Lung (tissue), 12 donors: ENCODE measurements around the gene CPED1. TPM values are rescaled to one million over a fixed set of nuclear protein-coding genes. Genes with fewer than 3 reads are reported as not detected.

Experiments used
- ATAC-seq: fragments of 200-7000 bp; cut with Tn5 transposase; one replicate; pipeline ENCODE4 v1.9.1; 2020; ENCODE audit warnings: moderate number of reproducible peaks; ENCODE audit not compliant: insufficient read depth, low FRiP score
- DNase-seq, 3 donors: peaks; one replicate each; pipeline ENCODE4 v3.0.0-alpha.2; 2013 to 2017
- H3K27ac ChIP-seq, 2 donors: one replicate each; pipeline ENCODE4 v1.5.1; 2013; ENCODE audit warnings: mild to moderate bottlenecking in 2 of 2, moderate library complexity in 2 of 2, control low read depth in 1 of 2, inconsistent platforms in 1 of 2, low read depth in 1 of 2, low read length in 1 of 2
- H3K27me3 ChIP-seq, 3 donors: one replicate each; pipeline ENCODE4 v1.5.1; 2013; ENCODE audit warnings: low read length in 2 of 3; ENCODE audit not compliant: control insufficient read depth in 3 of 3, insufficient read depth in 3 of 3
- H3K36me3 ChIP-seq, 4 donors: one replicate each; pipeline ENCODE4 v1.5.1; 2013; ENCODE audit warnings: low read length in 4 of 4, mild to moderate bottlenecking in 1 of 4, moderate library complexity in 1 of 4; ENCODE audit not compliant: control insufficient read depth in 4 of 4, insufficient read depth in 4 of 4
- H3K4me1 ChIP-seq, 5 donors: one replicate each; pipeline ENCODE4 v1.5.1; 2013; ENCODE audit warnings: low read length in 5 of 5, mild to moderate bottlenecking in 2 of 5, moderate library complexity in 1 of 5; ENCODE audit not compliant: control insufficient read depth in 5 of 5, insufficient read depth in 5 of 5
- H3K4me3 ChIP-seq: one replicate; pipeline ENCODE4 v1.5.1; 2013; ENCODE audit warnings: mild to moderate bottlenecking, control low read depth, moderate library complexity
- H3K9ac ChIP-seq, 2 donors: one replicate each; pipeline ENCODE4 v1.5.1; 2013; ENCODE audit warnings: low read length in 2 of 2, control low read depth in 1 of 2; ENCODE audit not compliant: insufficient read depth in 1 of 2
- H3K9me3 ChIP-seq, 4 donors: one replicate each; pipeline ENCODE4 v1.5.1; 2013; ENCODE audit warnings: low read length in 3 of 4, mild to moderate bottlenecking in 1 of 4, moderate library complexity in 1 of 4; ENCODE audit not compliant: control insufficient read depth in 4 of 4, insufficient read depth in 3 of 4
- WGBS, 2 donors: extraction: QIAGEN DNeasy Blood & Tissue Kit; methylation state at CpG; one replicate each; pipeline ENCODE4 v1.1.7; 2013; 5-methylcytosine and 5-hydroxymethylcytosine counted together
- polyA plus RNA-seq, 2 donors: library from polyadenylated mRNA; stranded (reverse); fragments of 200-250 nt; gene quantifications; one replicate each; pipeline ENCODE4 v1.2.1, GENCODE V29; 2013
- total RNA-seq, 2 donors: library from RNA; depleted of rRNA in 1 of 2; stranded (reverse); fragments of >200 nt in 1 of 2; gene quantifications; one replicate each; pipeline ENCODE4 v1.2.1, GENCODE V29; 2014 to 2021
- TF ChIP-seq, protein P1 (sequence below): IDR thresholded peaks from 2 replicates; pipeline ENCODE4 v1.5.1; 2012; ENCODE audit warnings: mild to moderate bottlenecking; ENCODE audit errors: control extremely low read depth, extremely low read depth
- donor health status: control.
- donor health status: control.
- donor health status: Bipolar disorder and iron deficiency.
- donor health status: healthy.
- donor health status: DM: yes; HTN: yes; CAD: no.

CPED1 gene
- total and polyA plus RNA-seq, 4 donors, result 1.8 to 32.3 (median 7.4) TPM

DNA sequence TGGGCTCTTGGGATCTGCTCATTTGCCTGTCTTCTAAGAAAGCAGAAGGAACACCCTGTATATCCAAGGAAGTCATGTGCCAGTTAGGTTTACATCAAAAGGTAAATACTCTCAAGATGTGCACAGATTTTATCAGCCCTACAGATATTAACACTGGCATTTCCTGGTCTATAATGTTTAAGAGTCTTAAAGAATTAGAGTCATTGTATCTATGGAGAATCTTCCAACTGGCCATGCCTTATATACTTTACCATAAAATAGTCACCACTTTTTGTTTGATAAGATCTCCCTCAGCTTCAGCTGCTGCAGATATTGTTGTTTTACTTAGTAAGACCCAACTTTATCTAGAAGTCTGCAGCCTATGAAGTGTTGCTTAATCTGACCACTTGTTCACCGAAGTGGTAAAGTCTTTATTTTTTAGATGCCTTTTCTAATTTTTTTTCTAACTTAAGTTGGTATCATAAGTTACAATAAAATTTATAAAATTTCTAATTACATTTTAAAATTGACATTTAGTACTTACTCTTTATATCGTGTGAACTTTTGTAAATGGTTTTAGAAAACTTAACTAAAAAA lies 58.5 kb downstream of the CPED1 start:
- ATAC-seq, result no peak
- Histone ChIP-seq H3K9me3 (no peaks in the 10 kb centered on the region), H3K4me1 (peaks cover 0 to 6% (median 2%) of the 10 kb centered on the region in 5 donors), H3K27me3 (no peaks in the 10 kb centered on the region), H3K27ac (no peak overlapping the region), H3K4me3 (no peak overlapping the region), H3K9ac (no peak overlapping the region), H3K36me3 (no peaks in the 10 kb centered on the region)
- TF ChIP-seq, protein P1, sequence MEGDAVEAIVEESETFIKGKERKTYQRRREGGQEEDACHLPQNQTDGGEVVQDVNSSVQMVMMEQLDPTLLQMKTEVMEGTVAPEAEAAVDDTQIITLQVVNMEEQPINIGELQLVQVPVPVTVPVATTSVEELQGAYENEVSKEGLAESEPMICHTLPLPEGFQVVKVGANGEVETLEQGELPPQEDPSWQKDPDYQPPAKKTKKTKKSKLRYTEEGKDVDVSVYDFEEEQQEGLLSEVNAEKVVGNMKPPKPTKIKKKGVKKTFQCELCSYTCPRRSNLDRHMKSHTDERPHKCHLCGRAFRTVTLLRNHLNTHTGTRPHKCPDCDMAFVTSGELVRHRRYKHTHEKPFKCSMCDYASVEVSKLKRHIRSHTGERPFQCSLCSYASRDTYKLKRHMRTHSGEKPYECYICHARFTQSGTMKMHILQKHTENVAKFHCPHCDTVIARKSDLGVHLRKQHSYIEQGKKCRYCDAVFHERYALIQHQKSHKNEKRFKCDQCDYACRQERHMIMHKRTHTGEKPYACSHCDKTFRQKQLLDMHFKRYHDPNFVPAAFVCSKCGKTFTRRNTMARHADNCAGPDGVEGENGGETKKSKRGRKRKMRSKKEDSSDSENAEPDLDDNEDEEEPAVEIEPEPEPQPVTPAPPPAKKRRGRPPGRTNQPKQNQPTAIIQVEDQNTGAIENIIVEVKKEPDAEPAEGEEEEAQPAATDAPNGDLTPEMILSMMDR, result no peak
- WGBS, 2 donors, result 63 to 70% methylated on average over 2 of the region's 2 CpGs
- DNase-seq, result no peak

GRCh38 chr7:121048195-121048594 lies 59.7 kb downstream of the CPED1 start:
- TF ChIP-seq, protein P1, result no peak
- WGBS, 2 donors, result 63 to 68% methylated on average over 4 of the region's 4 CpGs
- Histone ChIP-seq H3K9ac (no peak overlapping the region), H3K27me3 (no peaks in the 10 kb centered on the region), H3K36me3 (no peaks in the 10 kb centered on the region), H3K4me1 (peaks cover 0 to 6% (median 2%) of the 10 kb centered on the region in 5 donors), H3K4me3 (no peak overlapping the region), H3K27ac (no peak overlapping the region), H3K9me3 (no peaks in the 10 kb centered on the region)
- DNase-seq (no peak), ATAC-seq (no peak)

DNA sequence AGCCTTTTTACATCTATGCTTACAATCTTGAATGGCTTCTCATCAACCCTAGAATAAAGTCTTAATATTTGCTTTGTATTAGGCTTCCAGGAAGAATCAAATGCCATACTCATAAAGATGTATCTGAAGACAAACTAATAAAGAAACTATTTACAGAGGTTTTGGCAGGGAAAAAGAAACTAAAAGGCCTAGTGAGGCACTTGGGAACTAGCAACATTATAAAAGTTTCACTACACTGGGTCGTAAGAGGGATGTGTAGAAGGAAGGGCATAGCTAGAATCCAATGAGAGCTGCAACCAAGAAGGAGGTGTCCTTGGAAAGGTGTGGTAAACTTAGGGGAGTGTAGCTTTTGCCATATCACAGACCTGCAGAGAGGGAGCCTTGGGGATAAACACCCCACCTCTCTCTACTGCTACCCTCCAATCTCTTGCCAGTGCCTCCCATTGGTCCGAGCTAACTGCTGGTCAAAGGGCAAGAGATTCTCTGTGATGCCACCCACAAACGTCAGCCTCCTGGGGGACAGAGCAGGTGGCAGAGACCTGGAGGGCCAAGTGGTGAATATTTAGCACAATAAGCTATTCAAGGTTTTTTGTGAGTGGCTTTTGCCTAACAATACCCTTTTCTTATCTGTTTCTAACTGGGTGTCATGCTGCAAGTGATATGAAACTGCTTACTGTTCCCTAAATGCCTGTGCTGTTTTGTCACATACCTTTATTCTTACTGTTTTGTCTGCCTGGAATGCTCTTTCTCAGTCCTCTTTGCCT lies 60.7 kb downstream of the CPED1 start:
- peaks cover 0 to 5% (median 0%) of the 10 kb centered on the region in 5 donors for H3K4me1 ChIP-seq
- no peak overlapping the region for H3K9ac ChIP-seq
- H3K9me3 ChIP-seq, result no peaks in the 10 kb centered on the region
- H3K27me3 ChIP-seq, result no peaks in the 10 kb centered on the region
- H3K36me3 ChIP-seq, result peaks cover 0 to 4% (median 0%) of the 10 kb centered on the region in 4 donors
- H3K27ac ChIP-seq, result no peak overlapping the region
- H3K4me3 ChIP-seq, result no peak overlapping the region
- DNase-seq, result no peak
- TF ChIP-seq, protein P1, result no peak
- WGBS, 2 donors, result 75 to 88% methylated on average over 3 of the region's 3 CpGs
- ATAC-seq, result no peak
